Kidney capillary endothelial cell (primary cell): ENCODE measurements around the gene PRLH.
"Not testable (repeated sequence)": the region's sequence is repeated elsewhere in the genome, so short reads cannot be mapped to it uniquely, and the experiment has no call there.

Source experiments
- DNase-seq: peaks from one replicate; pipeline ENCODE4 v3.0.0-alpha.2; 2018; ENCODE audit warnings: low spot score

Gene PRLH

GRCh38 chr2:237583385-237584295, 17.3 kb downstream of the PRLH start:
- no peak for DNase-seq

DNA sequence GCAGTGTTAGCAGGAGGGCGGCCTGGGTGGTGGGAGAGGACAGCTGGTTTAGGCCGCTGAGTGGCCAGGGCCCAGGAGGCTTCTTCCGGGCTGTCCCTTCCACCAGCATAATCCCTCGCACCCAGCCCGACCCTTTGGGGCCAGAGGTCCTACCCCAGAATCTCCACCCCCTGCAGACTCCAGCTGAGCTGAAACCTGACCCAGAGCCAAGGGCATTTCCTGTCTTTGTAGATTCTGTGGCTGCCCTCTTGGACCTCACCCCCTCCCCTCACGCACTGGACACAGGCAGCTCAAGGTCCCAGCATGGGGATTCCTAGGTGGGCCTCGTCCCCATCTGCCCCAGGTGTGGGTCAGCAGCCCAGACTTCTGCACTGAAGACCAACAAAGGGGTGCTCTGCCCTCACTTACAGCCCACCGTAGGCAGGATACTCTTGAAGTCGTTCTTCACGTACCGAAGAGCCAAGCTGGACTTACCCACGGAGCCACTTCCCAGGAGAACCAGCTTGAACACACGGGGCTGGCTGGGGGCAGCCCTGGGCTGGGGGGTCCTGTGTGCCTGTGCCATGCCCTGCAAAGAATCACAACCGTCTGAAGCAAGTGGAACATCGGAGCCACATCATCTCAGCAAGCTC, 19.3 kb downstream of the PRLH start:
- DNase-seq = no peak

DNA sequence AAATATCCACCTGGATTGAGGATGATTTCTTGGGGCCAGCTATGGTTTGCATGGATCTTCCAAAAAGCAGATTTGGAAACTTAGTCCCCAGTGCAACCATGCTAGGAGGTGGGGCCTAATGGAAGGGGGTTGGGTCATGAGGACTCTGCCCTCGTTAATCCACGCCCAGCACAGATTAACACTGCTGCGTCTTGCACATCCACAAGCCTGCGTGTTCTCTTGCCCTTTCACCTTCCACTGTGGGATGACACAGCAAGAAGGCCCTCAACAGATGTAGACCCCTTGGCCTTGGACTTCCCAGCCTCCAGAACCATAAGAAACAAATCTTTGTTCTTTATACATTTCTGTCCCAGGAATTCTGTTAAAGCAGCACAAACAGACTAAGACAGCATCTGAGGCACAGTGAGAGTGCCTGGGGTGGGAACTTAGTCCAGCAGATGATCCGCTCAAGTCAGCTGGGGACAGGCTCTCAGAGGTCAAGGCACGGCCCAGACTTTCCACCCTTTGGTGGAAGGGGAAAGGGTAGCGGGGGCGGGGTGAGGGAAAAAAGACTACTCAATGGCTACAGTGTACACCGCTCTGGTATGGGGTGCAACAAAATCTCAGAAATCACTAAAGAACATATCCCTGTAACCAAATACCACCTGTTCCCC, 21.8 kb downstream of the PRLH start:
- no peak for DNase-seq

DNA sequence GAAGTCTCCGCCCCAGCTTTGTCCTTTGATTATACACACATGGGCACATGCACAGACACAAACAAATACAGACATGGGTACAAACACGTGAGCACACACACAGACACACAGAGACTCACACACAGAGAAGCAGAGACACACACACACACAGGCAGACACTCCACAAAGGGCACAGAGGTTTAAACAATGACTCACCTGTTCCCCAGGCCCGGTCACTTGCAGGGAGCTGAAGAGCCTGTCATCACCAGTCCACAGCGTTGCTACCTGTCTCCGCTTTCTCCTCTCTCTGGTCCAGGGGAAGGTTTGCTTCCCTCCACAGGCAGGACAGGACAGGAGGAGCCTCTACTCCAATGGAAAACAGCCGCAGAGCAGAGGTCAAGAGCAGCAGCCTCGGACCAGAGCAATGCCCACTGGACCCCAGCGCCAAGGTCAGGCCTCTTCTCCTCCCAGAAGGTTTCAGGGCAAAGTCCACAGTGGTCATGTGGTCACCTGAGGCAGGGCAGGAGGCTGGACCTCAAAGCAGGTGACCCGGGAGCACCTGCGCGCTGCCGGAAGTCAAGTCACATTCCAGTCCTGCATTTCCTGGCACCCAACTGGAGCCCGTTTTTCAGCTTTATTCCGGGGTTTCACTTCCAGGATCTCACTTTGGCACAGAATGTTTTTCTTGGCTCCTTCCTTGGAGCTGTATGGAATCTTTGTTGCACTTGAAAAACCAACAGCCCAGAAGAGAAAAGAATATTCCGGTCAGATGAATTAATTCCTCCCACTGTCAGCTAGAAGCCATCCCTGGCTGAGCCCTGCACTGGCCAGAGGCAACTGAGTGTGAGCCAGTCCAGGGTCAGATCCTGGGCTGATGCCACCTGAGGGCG, 24.1 kb downstream of the PRLH start, which contains the start of gene RAB17:
Gene RAB17 (minus strand): TSS at position 463 of the 869 bp plus-strand sequence. CDS start 4,580 bp downstream, outside the sequence.
- DNase-seq = no peak

GRCh38 chr2:237591141-237591881, 24.9 kb downstream of the PRLH start:
- no peak for DNase-seq

- no peak for DNase-seq
Measured at GRCh38 chr2:237592425-237592980, 26.1 kb downstream of the PRLH start.

- no peak for DNase-seq
Measured at GRCh38 chr2:237593036-237593435, 26.7 kb downstream of the PRLH start.

DNA sequence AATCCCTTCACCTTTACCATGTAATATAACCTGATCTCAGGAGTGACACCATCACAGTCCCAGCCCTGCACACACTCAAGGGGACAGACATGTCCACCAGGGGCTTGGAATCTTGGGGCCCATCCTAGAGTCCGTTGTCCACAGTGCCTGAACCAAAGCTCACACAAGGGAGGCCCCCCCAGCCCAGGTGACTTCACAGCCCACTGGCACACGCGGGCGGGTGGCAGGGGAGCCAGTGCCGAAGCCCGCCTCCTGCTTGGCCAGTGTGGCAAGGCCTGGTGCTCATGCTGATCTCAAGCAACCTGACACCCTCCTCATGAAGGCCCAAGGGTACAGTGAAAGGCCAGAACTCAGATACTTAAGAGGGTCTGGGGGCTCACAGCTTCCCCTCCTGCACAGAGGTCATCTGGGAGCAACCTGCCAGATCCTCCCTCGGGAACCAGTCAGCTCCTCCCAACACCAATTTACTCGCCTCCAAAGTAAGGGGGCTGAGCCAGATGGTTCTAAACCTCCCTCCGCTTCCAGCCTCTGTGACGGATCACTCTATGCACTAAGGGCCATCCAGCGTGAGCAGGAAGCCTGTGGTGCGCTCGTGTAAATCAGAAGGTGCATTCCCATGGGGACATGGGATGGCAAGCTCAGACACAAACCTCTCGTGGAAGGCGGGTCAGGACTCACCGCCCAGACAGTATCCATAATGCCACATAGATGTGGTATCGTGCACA, 27.4 kb downstream of the PRLH start:
- no peak for DNase-seq

- DNase-seq = no peak
Measured at GRCh38 chr2:237594514-237594871, 28.1 kb downstream of the PRLH start.

- not testable (repeated sequence) for DNase-seq
Measured at GRCh38 chr2:237595829-237596519, 29.6 kb downstream of the PRLH start.

- DNase-seq = no peak
Measured at GRCh38 chr2:237596520-237597195, 30.3 kb downstream of the PRLH start.

DNA sequence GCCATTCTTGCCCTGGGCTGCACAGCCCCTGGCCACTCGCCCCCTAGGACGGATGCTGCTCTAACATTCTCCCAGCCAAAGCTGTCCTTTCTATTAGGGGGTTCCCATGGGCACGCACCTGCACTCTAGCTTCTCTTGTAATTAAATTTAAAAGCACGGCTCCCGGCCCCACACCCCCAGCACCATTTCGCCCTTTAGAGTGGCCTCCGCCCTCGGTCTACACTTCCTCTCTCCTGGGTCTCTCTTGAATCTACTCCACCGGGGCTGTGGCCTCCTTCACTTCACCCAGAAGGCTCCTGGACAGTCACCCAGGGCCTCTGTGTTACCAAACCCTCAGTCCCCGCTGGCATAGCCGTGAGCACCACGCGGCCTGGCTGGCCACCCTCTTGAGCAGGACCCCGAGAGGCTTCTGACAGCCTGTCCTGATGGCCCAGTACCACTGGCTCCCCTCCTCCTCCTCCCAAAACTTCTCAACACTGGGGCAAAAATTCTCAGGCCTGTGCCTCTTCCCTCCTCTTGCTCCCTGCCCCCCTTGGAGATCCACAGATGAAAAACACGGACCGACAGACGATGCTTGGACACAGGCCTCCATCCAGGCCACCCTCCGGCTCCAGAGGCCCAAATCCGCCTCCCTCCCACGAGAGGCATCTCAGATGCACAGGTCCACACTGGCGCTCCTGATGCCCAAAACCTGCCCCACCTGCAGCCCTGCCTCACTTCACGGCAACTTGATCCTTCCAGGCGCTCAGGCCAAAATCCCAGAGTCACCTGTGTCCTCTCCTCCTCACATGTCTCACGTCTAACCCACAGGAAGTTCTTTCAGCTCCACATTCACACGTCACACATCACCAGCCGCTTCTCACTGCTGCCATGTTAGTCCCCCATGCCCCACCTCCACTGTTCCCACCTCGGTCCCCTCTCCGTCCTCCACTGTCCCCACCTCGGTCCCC, 31.1 kb downstream of the PRLH start:
- DNase-seq = no peak

DNA sequence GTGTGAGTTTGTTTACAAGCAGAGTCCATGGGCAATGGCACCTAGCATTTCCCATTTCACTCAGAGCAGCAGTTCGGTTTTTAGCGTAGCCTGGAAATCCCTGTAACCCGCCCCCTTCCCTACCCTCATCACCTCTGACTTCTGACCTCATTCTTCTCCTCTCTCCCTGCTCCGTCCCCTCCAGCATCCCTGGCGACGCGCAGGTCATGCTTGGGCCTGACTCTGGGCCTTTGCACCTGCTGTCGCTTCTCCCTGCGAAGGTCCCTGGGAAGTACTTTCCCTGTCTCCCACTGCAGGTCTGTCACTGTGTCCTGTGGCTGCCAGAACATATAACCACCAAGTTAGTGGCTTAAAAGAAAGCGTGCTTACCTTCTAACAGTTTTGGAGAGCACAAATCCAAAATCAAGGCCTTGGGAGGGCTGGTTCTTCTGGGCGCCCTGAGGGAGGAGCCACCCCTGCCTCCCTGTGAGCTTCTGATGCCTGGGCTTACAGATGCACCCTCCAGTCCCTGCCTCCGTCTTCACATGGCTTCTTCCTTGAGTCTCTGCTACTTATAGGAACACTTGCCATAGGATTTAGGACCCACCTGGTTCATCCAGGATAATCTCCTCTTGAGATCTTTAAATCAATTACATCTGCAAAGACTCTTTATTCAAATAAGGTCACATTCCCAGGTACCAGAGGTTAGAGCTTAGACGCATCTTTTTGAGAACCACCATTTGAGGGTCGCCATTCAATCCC, 32.3 kb downstream of the PRLH start:
- DNase-seq = no peak

GRCh38 chr2:237599465-237600110, 33.2 kb downstream of the PRLH start:
- DNase-seq = no peak

DNA sequence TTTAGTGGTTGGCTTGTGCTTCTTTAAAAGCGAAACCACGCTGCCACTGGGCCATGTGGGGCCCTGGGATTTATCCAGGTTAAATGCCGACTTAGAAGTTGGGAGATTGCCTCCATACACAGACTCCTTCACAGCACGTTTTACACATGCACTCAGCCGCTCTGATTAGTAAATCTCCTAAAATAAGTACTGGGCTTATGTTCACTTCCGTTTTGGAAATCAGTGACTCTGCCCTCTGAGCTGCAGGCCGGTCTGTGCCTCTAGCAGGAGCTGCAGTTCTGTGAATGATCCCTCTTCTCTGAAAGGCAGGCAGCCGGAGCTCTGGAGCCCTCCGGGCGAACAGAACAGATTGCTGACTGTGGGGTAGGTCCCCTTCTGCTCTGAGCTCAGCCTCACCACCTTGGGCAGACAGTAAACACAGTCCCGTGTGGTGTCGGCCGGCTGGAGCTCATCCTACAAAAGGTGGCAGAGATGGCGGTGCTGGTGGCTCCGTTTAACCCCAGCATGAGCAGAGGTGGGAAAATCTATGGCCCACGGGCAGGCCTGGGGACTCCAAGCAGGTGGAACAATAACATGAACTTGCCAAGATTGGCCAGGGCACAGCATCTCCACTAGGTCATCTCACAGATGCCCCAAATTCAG, 34.0 kb downstream of the PRLH start:
- DNase-seq = no peak
